ENCODE data around the gene ERICH6B.

DNA sequence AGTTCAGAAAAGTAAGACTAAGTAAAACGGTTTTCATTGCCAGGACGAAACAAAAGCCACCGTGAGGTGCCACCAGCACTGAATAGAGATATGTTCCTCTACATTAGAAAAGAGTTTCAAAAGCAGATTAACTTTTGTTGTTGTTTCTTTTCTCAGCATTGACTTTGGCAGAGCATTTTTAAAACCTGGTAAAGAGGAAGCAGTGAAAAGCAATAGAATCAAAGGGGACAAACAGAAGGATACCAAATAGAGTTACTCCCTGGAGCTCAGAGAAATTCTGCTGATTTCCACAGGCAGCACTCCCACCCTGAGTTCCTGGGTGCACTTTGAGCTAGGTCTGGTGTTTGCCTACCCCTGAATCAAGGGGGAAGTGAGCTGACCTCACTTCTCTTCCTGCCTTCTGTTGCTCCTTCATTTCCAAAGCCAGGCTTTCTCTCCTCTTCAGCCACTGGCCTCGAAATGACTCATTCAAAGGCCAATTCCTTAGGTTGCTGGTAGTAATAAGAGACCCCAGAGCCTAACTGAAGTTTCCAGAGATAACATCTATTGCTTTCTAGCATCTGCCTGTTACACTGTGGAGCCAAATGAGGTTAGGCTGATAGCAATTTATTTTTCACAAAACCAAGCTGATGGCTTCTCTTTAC, 11.3 kb upstream of the ERICH6B start:
- TF ChIP-seq, protein P1, sequence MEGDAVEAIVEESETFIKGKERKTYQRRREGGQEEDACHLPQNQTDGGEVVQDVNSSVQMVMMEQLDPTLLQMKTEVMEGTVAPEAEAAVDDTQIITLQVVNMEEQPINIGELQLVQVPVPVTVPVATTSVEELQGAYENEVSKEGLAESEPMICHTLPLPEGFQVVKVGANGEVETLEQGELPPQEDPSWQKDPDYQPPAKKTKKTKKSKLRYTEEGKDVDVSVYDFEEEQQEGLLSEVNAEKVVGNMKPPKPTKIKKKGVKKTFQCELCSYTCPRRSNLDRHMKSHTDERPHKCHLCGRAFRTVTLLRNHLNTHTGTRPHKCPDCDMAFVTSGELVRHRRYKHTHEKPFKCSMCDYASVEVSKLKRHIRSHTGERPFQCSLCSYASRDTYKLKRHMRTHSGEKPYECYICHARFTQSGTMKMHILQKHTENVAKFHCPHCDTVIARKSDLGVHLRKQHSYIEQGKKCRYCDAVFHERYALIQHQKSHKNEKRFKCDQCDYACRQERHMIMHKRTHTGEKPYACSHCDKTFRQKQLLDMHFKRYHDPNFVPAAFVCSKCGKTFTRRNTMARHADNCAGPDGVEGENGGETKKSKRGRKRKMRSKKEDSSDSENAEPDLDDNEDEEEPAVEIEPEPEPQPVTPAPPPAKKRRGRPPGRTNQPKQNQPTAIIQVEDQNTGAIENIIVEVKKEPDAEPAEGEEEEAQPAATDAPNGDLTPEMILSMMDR (IDR thresholded peaks at IDR 0.05), result no peak
- no peak for TF ChIP-seq POLR2A (IDR thresholded peaks at IDR 0.05)
- TF ChIP-seq POLR2AphosphoS5 (IDR thresholded peaks at IDR 0.05), result no peak
- TF ChIP-seq EP300 (IDR thresholded peaks at IDR 0.05), result no peak

All from gastroesophageal sphincter (tissue), 3 donors.